Activated CD4-positive, alpha-beta T cell treated with anti-CD3 and anti-CD28 coated beads for 36 hours (primary cell): ENCODE results near the gene PTOV1. TPM values are rescaled to one million over a fixed set of nuclear protein-coding genes. Genes with fewer than 3 reads are reported as not detected.

Experiments
- ATAC-seq: fragments of 200-7000 bp; cut with Tn5 transposase; one replicate; pipeline ENCODE4 v1.10.0; 2021; ENCODE audit warnings: mild to moderate bottlenecking, moderate library complexity
- CTCF ChIA-PET: fragments of 350-600 bp; sonication (Branson Sonifier 250); formaldehyde crosslinking; loops from one replicate; lab custom pipeline; 2021; ENCODE audit warnings: antibody characterized with exemption; lab: Charles Lee
- POLR2A ChIA-PET: fragments of 350-600 bp; sonication (Branson Sonifier 250); formaldehyde crosslinking; loops from one replicate; lab custom pipeline; 2021; ENCODE audit warnings: antibody characterized with exemption, inconsistent platforms; lab: Charles Lee
- DNase-seq: peaks from one replicate; pipeline ENCODE4 v3.0.0-alpha.2; 2020
- H3K27ac Mint-ChIP-seq: one replicate; pipeline ENCODE4 v1.8.0; 2021; ENCODE audit warnings: mixed read lengths
- H3K27me3 Mint-ChIP-seq: one replicate; pipeline ENCODE4 v1.8.0; 2021; ENCODE audit warnings: mixed read lengths
- H3K36me3 Mint-ChIP-seq: one replicate; pipeline ENCODE4 v1.8.0; 2021; ENCODE audit warnings: low read depth, mixed read lengths
- H3K4me1 Mint-ChIP-seq: one replicate; pipeline ENCODE4 v1.8.0; 2021; ENCODE audit warnings: mixed read lengths
- H3K4me3 Mint-ChIP-seq: one replicate; pipeline ENCODE4 v1.8.0; 2021; ENCODE audit warnings: mild to moderate bottlenecking, moderate library complexity, mixed read lengths
- H3K9me3 Mint-ChIP-seq: one replicate; pipeline ENCODE4 v1.8.0; 2021; ENCODE audit warnings: low read depth, mixed read lengths
- intact Hi-C, 2 experiments: fragments of 100-400 bp; cut with DNase I in 1 of 2; cut with micrococcal nuclease in 1 of 2; formaldehyde crosslinking; loops; one replicate each; pipeline versions ENCODE4 v1.14.2 to v1.15.1; 2022 to 2024; cut with DNase I, micrococcal nuclease
- total RNA-seq, 2 experiments: library from RNA; stranded (reverse); gene quantifications; one replicate each; pipeline ENCODE4 v1.2.3, GENCODE V29; 2021

PTOV1 gene
- total RNA-seq, 2 experiments from 2014 or later: 76.9 to 104 TPM

- H3K36me3 Mint-ChIP-seq: peaks cover 53% of the 10 kb centered on the region
- no peaks in the 10 kb centered on the region for H3K9me3 Mint-ChIP-seq
Measured at GRCh38 chr19:49861541-49862378, 10.8 kb downstream of the PTOV1 start.

GRCh38 chr19:49862391-49863253, 11.7 kb downstream of the PTOV1 start:
- intact Hi-C loops: no loop called here
- CTCF ChIA-PET: interaction anchor here (0.5 kb wide), 1 partner anchor 288 kb away, joined by 3 read pairs; no protein-coding TSS in a partner anchor
- DNase-seq: peak; percentile 58

More at GRCh38 chr19:49861541-49862378, 10.8 kb downstream of the PTOV1 start:
- CTCF ChIA-PET: no interaction called here
- no peak for DNase-seq
- intact Hi-C loops: no loop called here
- ATAC-seq: no peak
- H3K4me1 Mint-ChIP-seq: peaks cover 23% of the 10 kb centered on the region
- H3K27me3 Mint-ChIP-seq: no peaks in the 10 kb centered on the region
- no peak overlapping the region for H3K4me3 Mint-ChIP-seq
- POLR2A ChIA-PET: interaction anchor here (0.5 to 0.9 kb wide), 2 partner anchors 11 to 41 kb away, joined by 3 to 7 read pairs; no protein-coding TSS in a partner anchor
- H3K27ac Mint-ChIP-seq: no peak overlapping the region

GRCh38 chr19:49863254-49863934, 12.4 kb downstream of the PTOV1 start:
- H3K4me1 Mint-ChIP-seq: peaks cover 24% of the 10 kb centered on the region
- ChIA-PET POLR2A (interaction anchor here (1.0 kb wide), 1 partner anchor 67 kb away, joined by 3 read pairs; no protein-coding TSS in a partner anchor), CTCF (interaction anchor here (0.6 to 2.6 kb wide), 3 partner anchors 10 to 92 kb away, joined by 3 to 7 read pairs (median 4); partner anchors contain the start of gene PTOV1)
- H3K27me3 Mint-ChIP-seq: no peaks in the 10 kb centered on the region
- DNase-seq (no peak), ATAC-seq (no peak)
- H3K4me3 Mint-ChIP-seq: no peak overlapping the region
- no peak overlapping the region for H3K27ac Mint-ChIP-seq
- H3K36me3 Mint-ChIP-seq: peaks cover 50% of the 10 kb centered on the region
- H3K9me3 Mint-ChIP-seq: no peaks in the 10 kb centered on the region
- intact Hi-C loops: no loop called here

More at GRCh38 chr19:49862391-49863253, 11.7 kb downstream of the PTOV1 start:
- H3K4me3 Mint-ChIP-seq: no peak overlapping the region
- H3K36me3 Mint-ChIP-seq: peaks cover 54% of the 10 kb centered on the region
- POLR2A ChIA-PET: interaction anchor here (1.0 kb wide), 1 partner anchor 68 kb away, joined by 3 read pairs; no protein-coding TSS in a partner anchor
- H3K4me1 Mint-ChIP-seq: peaks cover 24% of the 10 kb centered on the region
- no peaks in the 10 kb centered on the region for H3K27me3 Mint-ChIP-seq
- ATAC-seq: no peak
- no peaks in the 10 kb centered on the region for H3K9me3 Mint-ChIP-seq
- H3K27ac Mint-ChIP-seq: no peak overlapping the region

- POLR2A ChIA-PET: interaction anchor here (1.0 kb wide), 1 partner anchor 67 kb away, joined by 3 read pairs; no protein-coding TSS in a partner anchor
- H3K4me3 Mint-ChIP-seq: no peak overlapping the region
- no peaks in the 10 kb centered on the region for H3K27me3 Mint-ChIP-seq
- DNase-seq (no peak), ATAC-seq (no peak)
- H3K27ac Mint-ChIP-seq: no peak overlapping the region
- peaks cover 24% of the 10 kb centered on the region for H3K4me1 Mint-ChIP-seq
- no peaks in the 10 kb centered on the region for H3K9me3 Mint-ChIP-seq
- CTCF ChIA-PET: interaction anchor here (0.7 to 2.6 kb wide), 2 partner anchors 10 to 13 kb away, joined by 4 to 7 read pairs; partner anchors contain the start of gene PTOV1
- intact Hi-C loops: no loop called here
- peaks cover 48% of the 10 kb centered on the region for H3K36me3 Mint-ChIP-seq
Measured at GRCh38 chr19:49863935-49864320, 13.0 kb downstream of the PTOV1 start.

GRCh38 chr19:49864890-49865289, 13.9 kb downstream of the PTOV1 start:
- H3K9me3 Mint-ChIP-seq: no peaks in the 10 kb centered on the region

GRCh38 chr19:49866933-49867782, 16.2 kb downstream of the PTOV1 start, which contains the start of gene PNKP:
Gene PNKP, minus strand, starts transcription at chr19:49867576. Its CDS starts 372 bp downstream, at chr19:49867204.
- peak within 1 kb of the TSS; percentile 98 for H3K27ac Mint-ChIP-seq
- H3K4me3 Mint-ChIP-seq: no peak within 1 kb of the TSS
- intact Hi-C loops: loop anchor here (1.0 to 5.0 kb wide), 12 partner anchors 10 to 370 kb away; partner anchors contain the start of genes AKT1S1 (in 1 of the 2), MED25 (in 1 of the 2), PRMT1 (in 1 of the 2) and PRR12 (in 1 of the 2)
- no peaks in the 10 kb centered on the region for H3K9me3 Mint-ChIP-seq
- H3K27me3 Mint-ChIP-seq: no peaks in the 10 kb centered on the region
- H3K36me3 Mint-ChIP-seq: peaks cover 30% of the 10 kb centered on the region
- ChIA-PET CTCF (interaction anchor here (0.8 to 1.0 kb wide), 2 partner anchors 17 to 100 kb away, joined by 3 read pairs; partner anchors contain the start of genes AP2A1 and PTOV1), POLR2A (interaction anchor here (0.6 to 2.5 kb wide), 5 partner anchors 10 to 874 kb away, joined by 3 to 12 read pairs (median 3); partner anchors contain the start of genes AKT1S1, NUP62, RUVBL2 and TBC1D17)
- DNase-seq (peak; percentile 94), ATAC-seq (peak; percentile 43)
- H3K4me1 Mint-ChIP-seq: peaks cover 35% of the 10 kb centered on the region

More at GRCh38 chr19:49864890-49865289, 13.9 kb downstream of the PTOV1 start:
- H3K27me3 Mint-ChIP-seq: no peaks in the 10 kb centered on the region
- CTCF ChIA-PET: interaction anchor here (0.5 to 2.6 kb wide), 6 partner anchors 14 to 327 kb away, joined by 3 to 7 read pairs (median 3); partner anchors contain the start of gene PTOV1
- POLR2A ChIA-PET: interaction anchor here (0.6 to 0.7 kb wide), 4 partner anchors 17 to 775 kb away, joined by 3 to 5 read pairs (median 4); no protein-coding TSS in a partner anchor
- H3K4me3 Mint-ChIP-seq: no peak overlapping the region
- H3K4me1 Mint-ChIP-seq: peaks cover 24% of the 10 kb centered on the region
- H3K36me3 Mint-ChIP-seq: peaks cover 44% of the 10 kb centered on the region
- ATAC-seq (no peak), DNase-seq (no peak)
- peak overlapping the region; percentile 31 for H3K27ac Mint-ChIP-seq
- intact Hi-C loops: loop anchor here in 1 of 2 experiments (5.0 kb wide), 2 partner anchors 188 to 273 kb away; partner anchors contain the start of genes PRMT1 and PRR12

- Mint-ChIP-seq H3K27me3 (no peaks in the 10 kb centered on the region), H3K9me3 (no peaks in the 10 kb centered on the region), H3K36me3 (peaks cover 23% of the 10 kb centered on the region), H3K4me1 (peaks cover 36% of the 10 kb centered on the region), H3K27ac (no peak overlapping the region), H3K4me3 (no peak overlapping the region)
- DNase-seq (no peak), ATAC-seq (peak; percentile 9)
- POLR2A ChIA-PET: interaction anchor here (0.6 to 2.5 kb wide), 10 partner anchors 8 to 373 kb away, joined by 3 to 13 read pairs (median 4); partner anchors contain the start of genes AKT1S1, AP2A1, ATF5 and NUP62
- CTCF ChIA-PET: interaction anchor here (0.6 to 1.0 kb wide), 6 partner anchors 21 to 390 kb away, joined by 3 to 6 read pairs (median 4); partner anchors contain the start of gene PRMT1
- intact Hi-C loops: loop anchor here (1.0 to 5.0 kb wide), 10 partner anchors 8 to 1240 kb away; partner anchors contain the start of genes FUZ (in 2 of the 2), PRMT1 (in 2 of the 2), AKT1S1 (in 1 of the 2) and ALDH16A1 (in 1 of the 2)
Measured at GRCh38 chr19:49869009-49869483, 18.1 kb downstream of the PTOV1 start.

- no peaks in the 10 kb centered on the region for H3K9me3 Mint-ChIP-seq
- peak; percentile 94 for DNase-seq
- ATAC-seq: peak; percentile 87
- CTCF ChIA-PET: interaction anchor here (0.6 to 1.0 kb wide), 6 partner anchors 21 to 391 kb away, joined by 3 to 6 read pairs (median 4); partner anchors contain the start of gene PRMT1
- POLR2A ChIA-PET: interaction anchor here (0.6 to 1.7 kb wide), 9 partner anchors 16 to 374 kb away, joined by 3 to 13 read pairs (median 4); partner anchors contain the start of genes AP2A1, ATF5, NUP62 and PTOV1
- H3K4me3 Mint-ChIP-seq: no peak overlapping the region
- no peak overlapping the region for H3K27ac Mint-ChIP-seq
- no peaks in the 10 kb centered on the region for H3K27me3 Mint-ChIP-seq
- peaks cover 39% of the 10 kb centered on the region for H3K4me1 Mint-ChIP-seq
- H3K36me3 Mint-ChIP-seq: peaks cover 16% of the 10 kb centered on the region
- intact Hi-C loops: loop anchor here (1.0 to 5.0 kb wide), 10 partner anchors 8 to 1239 kb away; partner anchors contain the start of genes FUZ (in 2 of the 2), PRMT1 (in 2 of the 2), AKT1S1 (in 1 of the 2) and ALDH16A1 (in 1 of the 2)
Measured at GRCh38 chr19:49869484-49870308, 18.7 kb downstream of the PTOV1 start.
